Measurements from ENCODE around the gene GRIP2.

- TF ChIP-seq CTCF (IDR thresholded peaks at IDR 0.05) (no peak), EZH2 (IDR thresholded peaks at IDR 0.05) (no peak)
These were observed 17.9 kb upstream of the GRIP2 start for GRCh38 chr3:14558029-14558428.
